Measurements from ENCODE around the gene SPEF2.
"Not testable (repeated sequence)": the region's sequence is repeated elsewhere in the genome, so short reads cannot be mapped to it uniquely, and the experiment has no call there.

SPEF2 gene

GRCh38 chr5:35660451-35660850, 42.8 kb downstream of the SPEF2 start:
- WGBS: 92% methylated on average over 1 of the region's 1 CpG
- H3K27me3 ChIP-seq (ENCODE audit: insufficient read depth, low read length): no peaks in the 10 kb centered on the region

GRCh38 chr5:35664584-35664983, 46.9 kb downstream of the SPEF2 start:
- H3K9me3 ChIP-seq (ENCODE audit: insufficient read depth, low read depth, low read length): no peaks in the 10 kb centered on the region
- H3K4me3 ChIP-seq (ENCODE audit: low read length): no peak overlapping the region
- H3K36me3 ChIP-seq (ENCODE audit: insufficient read depth, low read length): no peaks in the 10 kb centered on the region
- 84% methylated on average over 3 of the region's 4 CpGs for WGBS
- H3K27ac ChIP-seq (ENCODE audit: low read depth, low read length): no peak overlapping the region
- no peak overlapping the region for H3K9ac ChIP-seq (ENCODE audit: low read depth, low read length)
- H3K4me1 ChIP-seq (ENCODE audit: insufficient read depth, low read length): no peaks in the 10 kb centered on the region
- no peaks in the 10 kb centered on the region for H3K27me3 ChIP-seq (ENCODE audit: insufficient read depth, low read length)

More at GRCh38 chr5:35660451-35660850, 42.8 kb downstream of the SPEF2 start:
- no peaks in the 10 kb centered on the region for H3K36me3 ChIP-seq (ENCODE audit: insufficient read depth, low read length)
- no peak overlapping the region for H3K4me3 ChIP-seq (ENCODE audit: low read length)
- H3K4me1 ChIP-seq (ENCODE audit: insufficient read depth, low read length): peaks cover 16% of the 10 kb centered on the region
- H3K9me3 ChIP-seq (ENCODE audit: insufficient read depth, low read depth, low read length): no peaks in the 10 kb centered on the region
- H3K9ac ChIP-seq (ENCODE audit: low read depth, low read length): no peak overlapping the region
- H3K27ac ChIP-seq (ENCODE audit: low read depth, low read length): no peak overlapping the region

- Histone ChIP-seq H3K4me1 (ENCODE audit: insufficient read depth, low read length) (no peaks in the 10 kb centered on the region), H3K9ac (ENCODE audit: low read depth, low read length) (no peak overlapping the region), H3K9me3 (ENCODE audit: insufficient read depth, low read depth, low read length) (no peaks in the 10 kb centered on the region), H3K27me3 (ENCODE audit: insufficient read depth, low read length) (no peaks in the 10 kb centered on the region), H3K36me3 (ENCODE audit: insufficient read depth, low read length) (no peaks in the 10 kb centered on the region), H3K27ac (ENCODE audit: low read depth, low read length) (no peak overlapping the region), H3K4me3 (ENCODE audit: low read length) (no peak overlapping the region)
- 69% methylated on average over 4 of the region's 4 CpGs for WGBS
Measured at GRCh38 chr5:35665096-35665495, 47.4 kb downstream of the SPEF2 start.

GRCh38 chr5:35668319-35668718, 50.7 kb downstream of the SPEF2 start:
- H3K27me3 ChIP-seq (ENCODE audit: insufficient read depth, low read length): no peaks in the 10 kb centered on the region

GRCh38 chr5:35668794-35669193, 51.1 kb downstream of the SPEF2 start:
- H3K4me1 ChIP-seq (ENCODE audit: insufficient read depth, low read length): peaks cover 2% of the 10 kb centered on the region; the same call in 1 of the 2 replicates
- H3K27ac ChIP-seq (ENCODE audit: low read depth, low read length): no peak overlapping the region
- 96% methylated on average over 2 of the region's 2 CpGs for WGBS
- no peak overlapping the region for H3K9ac ChIP-seq (ENCODE audit: low read depth, low read length)
- no peaks in the 10 kb centered on the region for H3K9me3 ChIP-seq (ENCODE audit: insufficient read depth, low read depth, low read length)
- no peaks in the 10 kb centered on the region for H3K27me3 ChIP-seq (ENCODE audit: insufficient read depth, low read length)
- H3K36me3 ChIP-seq (ENCODE audit: insufficient read depth, low read length): no peaks in the 10 kb centered on the region
- H3K4me3 ChIP-seq (ENCODE audit: low read length): no peak overlapping the region

More at GRCh38 chr5:35668319-35668718, 50.7 kb downstream of the SPEF2 start:
- Histone ChIP-seq H3K9me3 (ENCODE audit: insufficient read depth, low read depth, low read length) (no peaks in the 10 kb centered on the region), H3K36me3 (ENCODE audit: insufficient read depth, low read length) (no peaks in the 10 kb centered on the region), H3K9ac (ENCODE audit: low read depth, low read length) (no peak overlapping the region), H3K27ac (ENCODE audit: low read depth, low read length) (no peak overlapping the region), H3K4me3 (ENCODE audit: low read length) (no peak overlapping the region), H3K4me1 (ENCODE audit: insufficient read depth, low read length) (no peaks in the 10 kb centered on the region)
- 100% methylated on average over 2 of the region's 2 CpGs for WGBS

GRCh38 chr5:35671541-35672295, 54.1 kb downstream of the SPEF2 start:
- Histone ChIP-seq H3K4me3 (ENCODE audit: low read length) (no peak overlapping the region), H3K27ac (ENCODE audit: low read depth, low read length) (no peak overlapping the region)

GRCh38 chr5:35672296-35672655, 54.6 kb downstream of the SPEF2 start:
- 20% methylated on average over 1 of the region's 1 CpG for WGBS
- H3K36me3 ChIP-seq (ENCODE audit: insufficient read depth, low read length); H3K4me3 ChIP-seq (ENCODE audit: low read length); H3K9ac ChIP-seq (ENCODE audit: low read depth, low read length); H3K9me3 ChIP-seq (ENCODE audit: insufficient read depth, low read depth, low read length); H3K27ac ChIP-seq (ENCODE audit: low read depth, low read length); H3K4me1 ChIP-seq (ENCODE audit: insufficient read depth, low read length); H3K27me3 ChIP-seq (ENCODE audit: insufficient read depth, low read length): not testable (repeated sequence)

More at GRCh38 chr5:35671541-35672295, 54.1 kb downstream of the SPEF2 start:
- Histone ChIP-seq H3K27me3 (ENCODE audit: insufficient read depth, low read length) (no peaks in the 10 kb centered on the region), H3K9ac (ENCODE audit: low read depth, low read length) (no peak overlapping the region), H3K4me1 (ENCODE audit: insufficient read depth, low read length) (peaks cover 5% of the 10 kb centered on the region; the same call in 1 of the 2 replicates), H3K36me3 (ENCODE audit: insufficient read depth, low read length) (no peaks in the 10 kb centered on the region), H3K9me3 (ENCODE audit: insufficient read depth, low read depth, low read length) (no peaks in the 10 kb centered on the region)
- WGBS: 94% methylated on average over 3 of the region's 5 CpGs

- H3K9me3 ChIP-seq (ENCODE audit: insufficient read depth, low read depth, low read length): no peaks in the 10 kb centered on the region
- no CpG with 5 or more reads among the region's 1 CpG for WGBS
- H3K27ac ChIP-seq (ENCODE audit: low read depth, low read length): no peak overlapping the region
- H3K36me3 ChIP-seq (ENCODE audit: insufficient read depth, low read length): no peaks in the 10 kb centered on the region
- peaks cover 5% of the 10 kb centered on the region; the same call in 1 of the 2 replicates for H3K4me1 ChIP-seq (ENCODE audit: insufficient read depth, low read length)
- H3K4me3 ChIP-seq (ENCODE audit: low read length): no peak overlapping the region
- H3K9ac ChIP-seq (ENCODE audit: low read depth, low read length): no peak overlapping the region
- H3K27me3 ChIP-seq (ENCODE audit: insufficient read depth, low read length): no peaks in the 10 kb centered on the region
Measured at GRCh38 chr5:35672995-35673394, 55.3 kb downstream of the SPEF2 start.

- H3K27ac ChIP-seq (ENCODE audit: low read depth, low read length): no peak overlapping the region
- no CpG with 5 or more reads among the region's 2 CpGs for WGBS
- H3K4me3 ChIP-seq (ENCODE audit: low read length): no peak overlapping the region
- no peak overlapping the region for H3K9ac ChIP-seq (ENCODE audit: low read depth, low read length)
- no peaks in the 10 kb centered on the region for H3K27me3 ChIP-seq (ENCODE audit: insufficient read depth, low read length)
- H3K36me3 ChIP-seq (ENCODE audit: insufficient read depth, low read length): no peaks in the 10 kb centered on the region
- peaks cover 5% of the 10 kb centered on the region; the same call in 1 of the 2 replicates for H3K4me1 ChIP-seq (ENCODE audit: insufficient read depth, low read length)
- H3K9me3 ChIP-seq (ENCODE audit: insufficient read depth, low read depth, low read length): no peaks in the 10 kb centered on the region
Measured at GRCh38 chr5:35674049-35674448, 56.4 kb downstream of the SPEF2 start.

GRCh38 chr5:35675392-35675791, 57.7 kb downstream of the SPEF2 start:
- H3K9ac ChIP-seq (ENCODE audit: low read depth, low read length): no peak overlapping the region
- peaks cover 5% of the 10 kb centered on the region; the same call in 1 of the 2 replicates for H3K4me1 ChIP-seq (ENCODE audit: insufficient read depth, low read length)
- H3K9me3 ChIP-seq (ENCODE audit: insufficient read depth, low read depth, low read length): no peaks in the 10 kb centered on the region
- H3K27ac ChIP-seq (ENCODE audit: low read depth, low read length): no peak overlapping the region
- H3K36me3 ChIP-seq (ENCODE audit: insufficient read depth, low read length): no peaks in the 10 kb centered on the region
- H3K27me3 ChIP-seq (ENCODE audit: insufficient read depth, low read length): no peaks in the 10 kb centered on the region
- H3K4me3 ChIP-seq (ENCODE audit: low read length): no peak overlapping the region
- WGBS: 90% methylated on average over 11 of the region's 12 CpGs

GRCh38 chr5:35677878-35678277, 60.2 kb downstream of the SPEF2 start:
- no peak overlapping the region for H3K4me3 ChIP-seq (ENCODE audit: low read length)
- H3K27ac ChIP-seq (ENCODE audit: low read depth, low read length): no peak overlapping the region

More at GRCh38 chr5:35677878-35678277, 60.2 kb downstream of the SPEF2 start:
- peaks cover 5% of the 10 kb centered on the region; the same call in 1 of the 2 replicates for H3K4me1 ChIP-seq (ENCODE audit: insufficient read depth, low read length)
- 95% methylated on average over 5 of the region's 5 CpGs for WGBS
- H3K27me3 ChIP-seq (ENCODE audit: insufficient read depth, low read length): no peaks in the 10 kb centered on the region
- no peak overlapping the region for H3K9ac ChIP-seq (ENCODE audit: low read depth, low read length)
- no peaks in the 10 kb centered on the region for H3K9me3 ChIP-seq (ENCODE audit: insufficient read depth, low read depth, low read length)
- no peaks in the 10 kb centered on the region for H3K36me3 ChIP-seq (ENCODE audit: insufficient read depth, low read length)
